ENCODE measurements around the gene TMEM123. TPM values are rescaled to one million over a fixed set of nuclear protein-coding genes. Genes with fewer than 3 reads are reported as not detected.

Gene TMEM123
- total and polyA plus RNA-seq, 2 of the 8 experiments (the other 6 are each of a cell fraction or from before 2014, with no cell fraction given), result 75.5 to 80.1 TPM

DNA sequence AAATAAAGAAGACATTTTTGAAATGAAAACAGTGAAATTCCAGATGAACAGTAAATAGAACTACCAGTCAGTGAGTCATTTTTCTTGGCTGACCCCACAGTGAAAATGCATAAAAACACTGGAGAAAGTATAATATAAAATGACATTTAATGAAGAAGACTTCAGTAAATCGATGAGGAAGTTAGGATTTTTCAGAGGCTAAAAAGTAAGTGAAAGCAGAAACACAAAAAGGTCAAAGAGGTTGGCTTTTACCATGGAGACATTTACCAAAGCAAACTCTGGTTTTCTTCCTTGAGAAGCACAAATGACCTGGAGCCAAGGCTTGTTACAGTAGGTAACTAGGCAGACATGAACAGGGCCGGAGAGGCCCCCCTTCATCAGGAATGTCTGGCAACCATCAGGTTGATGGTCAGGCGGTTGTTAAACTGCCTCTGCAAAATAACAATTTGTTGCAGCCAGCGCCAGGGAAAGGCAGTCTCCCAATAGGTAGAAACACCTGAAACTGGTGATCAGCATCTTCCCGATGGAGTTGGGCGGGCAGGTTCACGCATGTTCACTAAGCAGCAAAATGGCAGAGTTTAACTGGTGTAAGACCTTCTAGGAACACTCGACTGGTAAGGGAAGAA is 16.7 kb upstream of the TMEM123 start (continued):
- TF ChIP-seq GTF2F1 (IDR thresholded peaks at IDR 0.05; ENCODE audit: borderline replicate concordance, low read depth, low read length), result no peak
- TF ChIP-seq, protein P1, sequence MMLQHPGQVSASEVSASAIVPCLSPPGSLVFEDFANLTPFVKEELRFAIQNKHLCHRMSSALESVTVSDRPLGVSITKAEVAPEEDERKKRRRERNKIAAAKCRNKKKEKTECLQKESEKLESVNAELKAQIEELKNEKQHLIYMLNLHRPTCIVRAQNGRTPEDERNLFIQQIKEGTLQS (IDR thresholded peaks at IDR 0.05; ENCODE audit: insufficient read depth, low read depth, low read length), result no peak
- no peak for TF ChIP-seq ASH2L (IDR thresholded peaks at IDR 0.05; ENCODE audit: low read length)
- TF ChIP-seq SIRT6 (IDR thresholded peaks at IDR 0.05; ENCODE audit: low read length), result no peak
- no peak for TF ChIP-seq CBX5 (IDR thresholded peaks at IDR 0.05; ENCODE audit: low read depth, low read length)
- TF ChIP-seq YY1 (IDR thresholded peaks at IDR 0.05; ENCODE audit: low read depth, low read length), result no peak
